ENCODE measurements around the gene FAM72A.
A peak's percentile ranks its signal among the peaks of the same experiment; 100 is the strongest.
"Not testable (repeated sequence)": the region's sequence is repeated elsewhere in the genome, so short reads cannot be mapped to it uniquely, and the experiment has no call there.

Gene FAM72A

DNA sequence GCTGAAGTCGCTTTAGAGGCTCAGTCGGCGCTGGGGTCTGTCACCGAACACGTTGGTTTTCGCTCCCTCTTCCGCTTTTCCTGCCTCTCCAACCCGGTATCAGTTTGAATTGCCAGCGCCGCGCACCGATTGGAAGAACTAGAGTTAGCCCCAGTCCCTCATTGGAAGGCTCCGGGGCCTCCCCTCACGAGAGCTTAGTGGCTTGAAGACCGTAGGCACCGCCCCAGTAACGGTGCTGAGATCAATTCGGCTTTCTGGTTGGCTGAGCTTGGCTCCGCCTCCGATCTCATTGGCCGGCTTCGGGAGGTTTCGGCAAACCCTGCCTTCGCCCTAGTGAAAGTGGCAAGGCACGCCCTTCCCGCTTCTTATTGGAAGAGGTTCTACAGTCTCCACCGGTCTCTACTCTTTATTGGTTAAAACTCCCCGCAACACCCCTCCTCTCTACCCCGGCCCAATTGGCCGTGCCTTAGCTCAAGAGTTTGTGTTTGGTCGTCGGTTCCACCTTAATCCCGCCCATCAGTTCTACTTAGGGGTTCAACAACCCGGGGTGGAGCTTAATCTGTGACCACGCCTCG is at the start of gene FAM72A:
Gene FAM72A, minus strand, starts transcription at position 51 of the 575 bp plus-strand sequence. CDS start 814 bp downstream, outside the sequence.
- DNase-seq: peak; percentile 100

DNA sequence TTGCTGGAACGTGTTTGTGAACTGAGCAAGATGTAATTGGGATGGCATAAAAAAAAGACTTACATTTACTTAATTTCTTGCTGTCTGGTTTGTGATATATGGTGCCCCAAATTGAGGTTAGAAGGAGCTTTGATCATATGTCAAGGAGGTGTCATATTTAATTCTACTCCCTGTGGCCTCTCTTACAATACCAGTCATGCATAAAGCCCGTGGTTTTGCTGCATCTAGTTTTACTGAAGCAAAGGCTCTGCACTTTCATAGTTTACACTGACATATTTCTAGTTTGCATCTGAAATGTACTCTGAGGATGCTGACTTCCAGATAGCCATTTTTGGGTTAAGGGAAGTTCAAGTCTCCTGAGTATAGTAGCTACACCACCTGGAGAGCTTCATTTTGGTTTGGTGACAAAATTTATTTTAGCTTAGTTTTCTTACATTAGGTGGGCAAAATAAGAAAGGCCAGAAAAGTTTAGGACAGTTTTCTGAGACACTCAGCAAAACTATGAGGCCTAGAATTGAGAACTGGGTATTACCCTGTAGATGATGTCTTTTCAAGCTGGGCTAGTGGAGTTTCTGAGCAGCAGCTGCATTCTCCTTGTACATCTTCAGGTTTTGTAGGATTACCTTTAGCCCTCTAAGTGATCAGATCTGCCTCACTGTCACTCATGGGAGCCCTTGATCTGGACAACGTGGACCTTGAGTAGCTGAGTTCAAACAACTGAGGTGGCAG is 48.5 kb upstream of the FAM72A start:
- DNase-seq: not testable (repeated sequence)

DNA sequence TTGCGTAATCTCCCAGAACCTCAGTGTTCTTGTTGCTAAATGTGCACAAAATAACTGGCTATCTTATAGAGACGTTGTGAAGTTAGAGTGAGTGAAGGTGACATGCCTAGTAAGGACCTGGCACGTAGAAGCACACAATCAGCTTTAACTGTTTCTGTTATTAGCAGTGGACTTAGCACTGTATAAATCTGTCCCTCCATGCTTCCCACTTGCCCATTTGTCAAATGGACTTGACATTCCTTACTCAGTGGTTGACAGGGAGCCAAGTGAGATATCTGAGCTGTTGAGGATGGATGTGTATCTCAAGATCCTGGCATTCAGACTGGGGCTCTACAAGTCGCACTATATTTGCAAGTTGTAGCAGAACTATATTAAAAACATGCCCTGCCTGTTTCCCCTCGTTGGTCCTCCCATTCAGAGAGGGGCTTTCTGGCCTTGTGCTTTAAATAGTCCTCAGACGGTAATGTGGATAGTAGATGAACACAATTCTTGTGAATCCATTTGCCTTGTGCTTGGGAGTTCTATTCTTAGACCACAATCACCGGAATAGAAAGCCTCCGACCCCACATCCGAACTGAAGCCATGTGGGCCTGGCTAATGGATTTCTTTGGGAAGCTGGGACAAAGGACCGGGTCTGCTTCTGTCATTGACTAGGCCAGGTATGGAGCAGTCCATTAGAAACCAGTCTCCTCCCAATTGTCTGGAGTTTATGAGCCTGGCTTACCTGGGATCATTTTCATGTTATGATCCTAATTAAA is 43.7 kb upstream of the FAM72A start:
- not testable (repeated sequence) for DNase-seq

- DNase-seq: not testable (repeated sequence)
Observed at GRCh38 chr1:206245479-206245878, 42.8 kb upstream of the FAM72A start.

GRCh38 chr1:206243335-206243734 is 40.7 kb upstream of the FAM72A start:
- DNase-seq: peak; percentile 55

GRCh38 chr1:206240288-206240687 is 37.6 kb upstream of the FAM72A start:
- not testable (repeated sequence) for DNase-seq

- DNase-seq: not testable (repeated sequence)
Observed at GRCh38 chr1:206235190-206235589, 32.6 kb upstream of the FAM72A start.

GRCh38 chr1:206234189-206234916 is 31.7 kb upstream of the FAM72A start:
- not testable (repeated sequence) for DNase-seq

- not testable (repeated sequence) for DNase-seq
Observed at GRCh38 chr1:206232970-206233645, 30.5 kb upstream of the FAM72A start.

GRCh38 chr1:206231989-206232388 is 29.4 kb upstream of the FAM72A start:
- DNase-seq: peak; percentile 86

GRCh38 chr1:206229286-206229685 is 26.6 kb upstream of the FAM72A start:
- DNase-seq: not testable (repeated sequence)

- not testable (repeated sequence) for DNase-seq
Observed at GRCh38 chr1:206226886-206227285, 24.2 kb upstream of the FAM72A start.

GRCh38 chr1:206225386-206225785 is 22.7 kb upstream of the FAM72A start:
- DNase-seq: not testable (repeated sequence)

GRCh38 chr1:206224190-206224776 is 21.6 kb upstream of the FAM72A start:
- not testable (repeated sequence) for DNase-seq

DNA sequence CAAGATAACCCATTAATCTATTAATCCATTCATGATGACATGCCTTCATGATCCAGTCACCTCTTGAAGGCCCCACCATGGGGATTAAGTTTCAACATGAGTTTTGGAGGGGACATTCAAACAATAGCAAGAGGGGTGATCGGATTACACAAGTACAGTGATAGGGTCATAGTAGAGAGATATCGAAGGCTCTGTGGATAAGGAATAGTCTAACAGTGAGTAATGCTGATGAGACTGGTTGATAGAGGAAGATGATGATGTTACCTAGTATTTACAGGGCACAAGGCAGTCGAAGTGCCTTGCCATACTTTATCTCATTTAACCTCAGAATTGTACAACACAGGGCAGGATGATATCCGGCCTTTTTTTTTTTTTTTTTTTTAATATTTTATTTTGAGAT is 18.9 kb upstream of the FAM72A start:
- not testable (repeated sequence) for DNase-seq

- not testable (repeated sequence) for DNase-seq
Observed at GRCh38 chr1:206220332-206221000, 17.8 kb upstream of the FAM72A start.

DNA sequence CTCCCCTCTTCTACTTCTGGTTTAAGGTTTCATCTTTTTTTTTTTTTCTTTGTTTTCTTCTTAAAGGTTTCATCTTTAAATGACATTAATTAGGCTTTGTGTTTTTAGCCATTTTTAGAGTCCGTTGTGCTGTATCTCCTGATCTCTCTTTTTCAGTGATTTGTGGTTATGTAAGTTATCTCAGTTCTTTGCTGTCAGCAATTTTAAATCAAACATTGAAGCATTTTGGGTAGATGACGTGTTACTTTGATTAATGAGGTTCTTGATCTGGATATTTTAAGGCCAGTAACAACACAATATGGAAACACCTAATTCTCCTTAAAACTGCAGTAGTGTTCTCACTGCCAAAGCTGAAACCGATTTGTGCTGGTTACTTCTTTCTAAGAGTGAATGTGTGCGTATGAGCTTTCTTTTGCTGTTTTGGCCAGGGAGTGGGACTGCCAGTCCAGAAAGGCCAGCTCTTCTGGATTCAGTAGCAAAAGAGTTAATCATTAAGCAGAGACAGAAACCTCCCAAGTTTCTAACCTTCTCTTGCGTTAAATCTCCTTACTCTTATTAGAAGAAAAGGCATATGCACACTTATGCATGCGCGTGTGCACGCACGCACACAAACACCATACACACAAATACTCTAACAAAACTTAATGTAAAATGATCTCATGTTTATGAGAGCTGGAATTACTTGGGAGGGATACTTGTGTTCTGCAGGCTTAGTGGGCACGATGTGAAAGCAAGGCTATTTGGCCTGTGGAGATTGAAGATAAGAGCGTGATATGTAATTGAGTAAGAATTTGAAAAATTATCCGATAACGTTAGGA is 17.1 kb upstream of the FAM72A start:
- not testable (repeated sequence) for DNase-seq

- DNase-seq: not testable (repeated sequence)
Observed at GRCh38 chr1:206218765-206219164, 16.1 kb upstream of the FAM72A start.

DNA sequence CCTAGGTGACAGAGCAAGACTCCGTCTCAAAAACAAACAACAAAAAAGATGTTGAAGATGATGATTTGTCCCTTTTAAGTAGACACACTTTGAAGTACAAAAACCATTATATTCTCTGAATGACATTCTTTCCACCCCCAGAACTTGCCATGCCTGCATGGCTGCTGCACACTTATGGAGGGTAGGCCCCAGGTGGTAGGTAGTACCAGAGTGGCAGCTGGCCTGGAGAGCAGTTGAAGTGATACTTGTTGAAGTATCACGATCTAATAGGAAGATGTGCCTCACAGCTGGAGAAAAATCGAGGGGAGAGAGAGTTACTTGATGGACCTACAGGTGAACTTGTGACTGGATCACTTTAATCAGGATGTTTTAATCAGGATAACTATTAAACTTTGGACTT is 15.6 kb upstream of the FAM72A start:
- DNase-seq: not testable (repeated sequence)
